Fibroblast of villous mesenchyme (primary cell): ENCODE data around the gene DLG1. TPM values are rescaled to one million over a fixed set of nuclear protein-coding genes. Genes with fewer than 3 reads are reported as not detected.

Experiments used
- DNase-seq: peaks from one replicate; pipeline ENCODE4 v3.0.0-alpha.2; 2010; ENCODE audit warnings: low read depth
- H3K4me3 ChIP-seq: 2 replicates; pipeline ENCODE4 v1.5.1; 2011; ENCODE audit warnings: low read depth, mild to moderate bottlenecking, low read length
- total RNA-seq: library from RNA; depleted of rRNA; stranded (reverse); fragments of >200 nt; gene quantifications from 2 replicates; pipeline ENCODE4 v1.2.3, GENCODE V29; 2012
- TF ChIP-seq, protein P1 (sequence below): IDR thresholded peaks from 2 replicates; pipeline ENCODE4 v1.5.1; 2012; ENCODE audit warnings: low read depth, mild to moderate bottlenecking, low read length; ENCODE audit not compliant: insufficient read depth

Gene DLG1
- total RNA-seq, 1 donor: 87.7 TPM

DNA sequence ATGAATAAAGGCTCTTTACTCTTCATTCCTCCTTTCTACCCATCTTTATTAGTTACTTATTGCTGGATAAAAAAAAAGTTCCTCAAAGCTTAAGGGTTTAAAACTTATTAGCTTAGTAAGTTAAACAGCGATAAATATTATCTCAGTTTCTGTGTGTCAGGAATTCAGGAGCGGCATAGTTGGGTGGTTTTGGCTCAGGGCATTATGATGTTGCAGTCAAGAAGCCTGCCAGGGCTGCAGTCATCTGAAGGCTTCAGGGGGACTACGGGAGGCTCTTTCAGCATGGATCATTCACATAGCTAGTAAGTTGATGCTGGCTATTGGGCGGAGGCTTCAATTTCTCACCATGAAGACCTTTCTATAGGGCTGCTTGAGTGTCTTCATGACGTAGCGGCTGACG lies 1.9 kb upstream of the DLG1 start:
- TF ChIP-seq, protein P1, sequence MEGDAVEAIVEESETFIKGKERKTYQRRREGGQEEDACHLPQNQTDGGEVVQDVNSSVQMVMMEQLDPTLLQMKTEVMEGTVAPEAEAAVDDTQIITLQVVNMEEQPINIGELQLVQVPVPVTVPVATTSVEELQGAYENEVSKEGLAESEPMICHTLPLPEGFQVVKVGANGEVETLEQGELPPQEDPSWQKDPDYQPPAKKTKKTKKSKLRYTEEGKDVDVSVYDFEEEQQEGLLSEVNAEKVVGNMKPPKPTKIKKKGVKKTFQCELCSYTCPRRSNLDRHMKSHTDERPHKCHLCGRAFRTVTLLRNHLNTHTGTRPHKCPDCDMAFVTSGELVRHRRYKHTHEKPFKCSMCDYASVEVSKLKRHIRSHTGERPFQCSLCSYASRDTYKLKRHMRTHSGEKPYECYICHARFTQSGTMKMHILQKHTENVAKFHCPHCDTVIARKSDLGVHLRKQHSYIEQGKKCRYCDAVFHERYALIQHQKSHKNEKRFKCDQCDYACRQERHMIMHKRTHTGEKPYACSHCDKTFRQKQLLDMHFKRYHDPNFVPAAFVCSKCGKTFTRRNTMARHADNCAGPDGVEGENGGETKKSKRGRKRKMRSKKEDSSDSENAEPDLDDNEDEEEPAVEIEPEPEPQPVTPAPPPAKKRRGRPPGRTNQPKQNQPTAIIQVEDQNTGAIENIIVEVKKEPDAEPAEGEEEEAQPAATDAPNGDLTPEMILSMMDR: no peak
- no peak overlapping the region for H3K4me3 ChIP-seq
- DNase-seq: peak; percentile 51

DNA sequence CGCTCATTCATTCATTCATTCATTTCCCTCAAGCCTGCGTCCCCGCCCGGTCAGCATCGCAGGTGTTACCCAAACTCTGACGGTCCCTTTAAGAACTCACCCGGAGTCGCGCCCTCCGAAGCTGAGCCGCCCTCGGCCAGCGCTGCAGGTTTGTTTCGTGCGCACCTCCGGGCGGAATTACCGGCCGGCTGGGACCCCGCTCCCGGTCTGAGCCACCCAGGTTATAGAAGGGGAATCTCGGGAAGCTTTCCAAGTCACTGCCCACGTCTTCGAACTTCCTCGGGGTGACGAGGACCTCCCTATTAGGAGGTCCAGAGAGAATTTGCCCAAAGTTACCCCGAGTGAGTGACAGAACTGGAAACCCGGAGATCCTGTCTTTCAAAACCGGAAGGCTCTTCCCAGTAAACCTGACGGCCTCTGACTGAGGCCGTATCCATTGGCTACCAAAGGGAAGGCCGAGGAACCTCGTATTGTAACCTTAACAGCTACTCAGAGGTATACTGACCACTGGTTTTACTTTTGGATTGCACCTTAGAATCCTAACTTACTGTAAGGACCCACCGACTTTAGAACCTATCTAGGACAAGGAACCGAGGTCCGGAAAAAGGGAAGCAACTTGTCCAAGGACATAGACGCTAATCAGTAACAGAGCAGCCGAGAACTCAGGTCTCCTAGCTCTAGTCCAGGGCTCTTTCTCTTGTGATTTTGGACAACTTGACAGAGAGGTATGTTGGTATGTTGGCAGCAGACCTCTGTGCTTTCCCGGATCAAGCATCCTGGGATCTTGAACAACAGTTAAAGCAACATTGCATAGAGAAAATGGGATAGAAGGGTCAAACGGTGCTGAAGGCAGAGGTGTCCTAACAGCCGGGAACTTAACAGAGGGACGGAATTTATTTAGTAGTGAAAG lies 788 bp upstream of the DLG1 start:
- TF ChIP-seq, protein P1: no peak
- DNase-seq: no peak
- peak overlapping the region; percentile 82 for H3K4me3 ChIP-seq

DNA sequence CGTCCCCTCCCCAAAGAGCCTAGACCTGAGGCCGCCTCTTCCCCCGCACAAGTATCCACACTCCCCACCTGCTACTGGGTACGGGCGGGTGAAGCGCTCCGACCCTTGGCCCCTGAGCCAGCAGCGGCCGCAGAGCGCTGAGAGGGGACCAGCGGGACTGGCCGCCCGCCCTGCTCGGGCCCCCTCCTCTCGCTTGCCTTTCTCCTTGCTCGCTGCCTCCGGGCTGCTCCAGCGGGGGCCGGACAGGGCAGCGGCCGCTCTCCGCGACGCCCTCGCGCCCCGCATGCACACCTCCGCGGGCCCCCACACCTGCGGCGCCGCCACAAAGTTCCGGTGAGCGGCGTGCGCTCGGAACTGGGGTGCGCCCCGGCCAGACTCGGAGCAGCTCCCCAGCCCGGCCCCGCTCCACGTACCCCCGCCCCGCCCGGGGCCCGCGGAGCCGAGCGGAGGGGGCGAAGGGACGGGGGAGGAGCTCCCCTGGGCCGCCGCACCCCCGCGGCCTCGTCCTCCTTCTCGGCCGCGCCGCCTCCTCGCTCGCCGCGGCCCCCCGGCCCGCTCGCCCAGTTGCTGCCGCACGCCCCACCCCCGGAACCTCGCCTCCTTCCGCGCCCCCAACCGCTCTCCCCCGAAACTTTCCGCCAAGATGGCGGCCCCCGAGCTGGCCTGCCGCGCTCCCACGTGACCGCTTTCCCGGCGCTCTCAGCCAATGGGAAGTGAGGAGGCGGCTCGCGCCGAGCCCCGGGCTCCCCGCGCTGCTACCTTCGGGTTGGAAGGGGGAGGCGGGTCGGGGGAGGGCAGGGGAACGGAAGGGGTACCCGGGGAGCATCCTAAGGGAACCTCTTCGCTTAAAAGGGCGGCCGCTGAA lies 704 bp downstream of the DLG1 start:
- peak overlapping the region; percentile 82 for H3K4me3 ChIP-seq
- TF ChIP-seq, protein P1: no peak
- peak; percentile 86 for DNase-seq

DNA sequence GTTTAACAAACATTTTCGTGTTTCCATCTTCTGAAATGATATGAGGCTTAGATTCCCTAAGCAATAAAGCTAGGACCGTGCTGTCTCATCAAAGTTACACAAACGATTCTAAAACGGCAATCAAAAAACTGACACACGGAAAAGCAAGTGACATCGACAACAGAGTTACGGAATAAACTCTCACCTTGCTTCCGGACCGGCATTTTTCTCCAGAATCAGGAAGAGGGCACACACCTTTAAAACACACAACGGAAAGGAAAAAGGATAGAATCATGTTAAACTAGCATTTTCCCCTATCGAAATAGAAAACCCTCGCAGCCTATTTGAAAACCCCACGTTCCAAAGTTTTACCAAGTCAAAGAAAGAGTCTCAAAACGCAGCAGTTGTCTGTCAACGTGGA lies 1.4 kb downstream of the DLG1 start:
- DNase-seq: no peak
- TF ChIP-seq, protein P1: no peak
- H3K4me3 ChIP-seq: peak overlapping the region; percentile 82

DNA sequence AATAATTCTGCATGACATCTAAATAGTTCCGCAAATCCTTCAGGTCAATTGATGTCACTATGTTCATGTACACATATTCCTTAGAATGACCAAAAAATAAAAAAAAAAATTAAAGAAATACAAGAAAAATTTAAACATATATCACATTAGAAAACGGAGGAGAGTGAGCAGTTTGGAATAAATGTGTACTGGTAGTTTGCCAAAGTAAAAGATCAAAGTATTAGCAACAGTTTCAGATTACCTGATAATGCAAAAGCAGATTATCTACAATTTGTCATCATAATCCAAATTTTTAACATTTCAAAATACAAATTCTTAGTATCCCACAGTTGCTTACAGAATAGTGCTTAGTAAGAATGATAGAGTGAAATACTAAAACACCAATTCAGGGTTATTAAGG lies 1.9 kb downstream of the DLG1 start:
- peak overlapping the region; percentile 82 for H3K4me3 ChIP-seq
- TF ChIP-seq, protein P1: no peak
- no peak for DNase-seq

DNA sequence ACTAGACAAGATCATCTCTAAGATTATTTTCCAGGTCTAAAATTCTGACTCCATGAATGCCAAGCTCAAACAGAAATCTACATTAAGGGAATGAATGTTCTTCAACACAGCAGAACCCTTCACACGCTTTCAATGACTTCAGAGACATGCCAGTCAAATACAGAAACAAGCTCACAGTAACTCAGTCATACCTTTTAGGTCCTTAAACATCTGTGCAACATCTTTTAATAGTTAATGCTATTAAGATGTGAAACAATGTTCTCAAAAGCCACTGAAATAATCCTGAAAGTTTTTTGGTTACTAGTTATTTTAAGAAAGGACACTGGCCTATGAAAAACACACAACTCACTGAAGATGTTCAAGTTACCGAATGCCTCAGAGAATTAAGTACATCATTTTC lies 2.5 kb downstream of the DLG1 start:
- peak overlapping the region; percentile 82 for H3K4me3 ChIP-seq
- TF ChIP-seq, protein P1: no peak
- DNase-seq: no peak
